CD4-positive, alpha-beta memory T cell (primary cell): ENCODE data around the gene LRP1B. TPM values are rescaled to one million over a fixed set of nuclear protein-coding genes. Genes with fewer than 3 reads are reported as not detected.
"Not testable (repeated sequence)": the region's sequence is repeated elsewhere in the genome, so short reads cannot be mapped to it uniquely, and the experiment has no call there.

Source experiments
- CTCF ChIA-PET: fragments of 350-600 bp; sonication (Branson Sonifier 250); formaldehyde crosslinking; loops from one replicate; lab custom pipeline; 2021; ENCODE audit warnings: inconsistent platforms; ENCODE audit not compliant: partially characterized antibody; lab: Charles Lee
- POLR2A ChIA-PET: fragments of 350-600 bp; sonication (Branson Sonifier 250); formaldehyde crosslinking; loops from one replicate; lab custom pipeline; 2021; ENCODE audit not compliant: partially characterized antibody; lab: Charles Lee
- DNase-seq, 5 donors: peaks; one replicate each; pipeline versions ENCODE4 v3.0.0 to v3.0.0-alpha.2; 2020 to 2022; ENCODE audit warnings: mixed read lengths in 1 of 5
- H3K27ac ChIP-seq: one replicate; pipeline ENCODE4 v1.7.0; 2013; ENCODE audit warnings: low read depth, low read length
- H3K27me3 ChIP-seq: 2 replicates; pipeline ENCODE4 v1.7.0; 2013; ENCODE audit warnings: mild to moderate bottlenecking, low read length, moderate library complexity; ENCODE audit not compliant: insufficient read depth
- H3K36me3 ChIP-seq: 2 replicates; pipeline ENCODE4 v1.7.0; 2013; ENCODE audit warnings: mild to moderate bottlenecking, low read length, moderate library complexity; ENCODE audit not compliant: insufficient read depth
- H3K4me1 ChIP-seq: 2 replicates; pipeline ENCODE4 v1.7.0; 2013; ENCODE audit warnings: mild to moderate bottlenecking, low read length, moderate library complexity; ENCODE audit not compliant: insufficient read depth
- H3K4me3 ChIP-seq, 2 donors: one replicate each; pipeline ENCODE4 v1.7.0; 2013; ENCODE audit warnings: low read length in 2 of 2, mild to moderate bottlenecking in 1 of 2
- H3K9me3 ChIP-seq, 2 donors: one replicate each; pipeline ENCODE4 v1.7.0; 2013; ENCODE audit warnings: low read length in 2 of 2, control low read depth in 1 of 2; ENCODE audit not compliant: control insufficient read depth in 1 of 2
- H3K27ac Mint-ChIP-seq, 7 donors: one replicate each; pipeline ENCODE4 v1.8.0; 2020 to 2021; ENCODE audit warnings: mixed read lengths in 7 of 7, mild to moderate bottlenecking in 6 of 7, inconsistent platforms in 3 of 7, moderate library complexity in 3 of 7
- H3K27me3 Mint-ChIP-seq, 2 donors: one replicate each; pipeline ENCODE4 v1.8.0; 2020 to 2021; ENCODE audit warnings: mixed read lengths in 2 of 2
- H3K36me3 Mint-ChIP-seq, 2 donors: one replicate each; pipeline ENCODE4 v1.8.0; 2020 to 2021; ENCODE audit warnings: mixed read lengths in 2 of 2, inconsistent platforms in 1 of 2, mild to moderate bottlenecking in 1 of 2
- H3K4me1 Mint-ChIP-seq, 4 donors: one replicate each; pipeline ENCODE4 v1.8.0; 2020 to 2021; ENCODE audit warnings: mixed read lengths in 4 of 4, mild to moderate bottlenecking in 1 of 4
- H3K4me3 Mint-ChIP-seq, 8 donors: one replicate each; pipeline ENCODE4 v1.8.0; 2020 to 2021; ENCODE audit warnings: mixed read lengths in 8 of 8, mild to moderate bottlenecking in 7 of 8, moderate library complexity in 6 of 8, inconsistent platforms in 3 of 8
- H3K9me3 Mint-ChIP-seq, 8 donors: one replicate each; pipeline ENCODE4 v1.8.0; 2020 to 2021; ENCODE audit warnings: mixed read lengths in 8 of 8, mild to moderate bottlenecking in 5 of 8, inconsistent platforms in 3 of 8, moderate library complexity in 1 of 8
- intact Hi-C: fragments of 100-400 bp; cut with micrococcal nuclease; formaldehyde crosslinking; loops from one replicate; pipeline ENCODE4 v1.15.1; 2023
- polyA plus RNA-seq, 2 donors: library from polyadenylated mRNA; unstranded; fragments of 300-500 nt; fragmentation: Illumina TruSeq; gene quantifications; one replicate each; pipeline ENCODE4 v1.2.3, GENCODE V29; 2021
- total RNA-seq, 2 experiments: library from RNA; stranded (reverse); gene quantifications; one replicate each; pipeline ENCODE4 v1.2.3, GENCODE V29; 2021

The LRP1B gene
- total and polyA plus RNA-seq, 4 experiments from 2014 or later = not detected

GRCh38 chr2:140986456-140986855 is 1144.4 kb downstream of the LRP1B start:
- no peak overlapping the region for H3K4me3 ChIP-seq
- POLR2A ChIA-PET = no interaction called here
- CTCF ChIA-PET = no interaction called here
- H3K4me1 ChIP-seq = no peaks in the 10 kb centered on the region
- Mint-ChIP-seq H3K27me3 (no peaks in the 10 kb centered on the region), H3K9me3 (peaks cover 0 to 16% (median 3%) of the 10 kb centered on the region in 8 donors), H3K27ac (no peak overlapping the region), H3K4me3 (no peak overlapping the region), H3K36me3 (no peaks in the 10 kb centered on the region), H3K4me1 (no peaks in the 10 kb centered on the region)
- H3K27ac ChIP-seq = no peak overlapping the region
- H3K36me3 ChIP-seq = no peaks in the 10 kb centered on the region
- no peaks in the 10 kb centered on the region for H3K9me3 ChIP-seq
- DNase-seq = no peak
- no peaks in the 10 kb centered on the region for H3K27me3 ChIP-seq
- intact Hi-C loops = no loop called here

DNA sequence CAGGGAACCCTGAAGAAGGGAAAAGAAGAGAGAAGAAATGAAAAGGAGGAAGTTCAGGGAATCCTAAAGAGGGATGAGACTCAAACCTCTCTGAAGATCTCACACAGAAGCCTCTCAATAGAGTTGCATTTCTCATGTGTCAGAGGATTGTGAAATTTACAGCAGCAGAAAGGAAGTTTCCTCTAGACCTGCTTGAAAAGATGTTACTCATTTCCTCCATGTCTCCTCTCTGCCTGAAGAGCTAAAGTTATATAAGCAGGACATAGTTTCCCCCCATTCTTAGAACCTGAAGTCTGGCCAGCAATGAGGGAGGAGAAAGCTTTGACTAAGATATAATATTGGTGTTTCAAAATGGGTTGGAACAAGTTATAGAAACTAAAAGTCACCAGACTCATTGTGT is 1155.6 kb downstream of the LRP1B start:
- Mint-ChIP-seq H3K27ac (no peak overlapping the region), H3K9me3 (peaks cover 3 to 21% (median 14%) of the 10 kb centered on the region in 8 donors), H3K27me3 (no peaks in the 10 kb centered on the region), H3K4me1 (no peaks in the 10 kb centered on the region), H3K36me3 (no peaks in the 10 kb centered on the region), H3K4me3 (no peak overlapping the region)
- no peaks in the 10 kb centered on the region for H3K9me3 ChIP-seq
- DNase-seq = no peak
- ChIA-PET CTCF (no interaction called here), POLR2A (no interaction called here)
- H3K4me1 ChIP-seq = no peaks in the 10 kb centered on the region
- no peaks in the 10 kb centered on the region for H3K27me3 ChIP-seq
- H3K4me3 ChIP-seq = no peak overlapping the region
- no peaks in the 10 kb centered on the region for H3K36me3 ChIP-seq
- intact Hi-C loops = no loop called here
- no peak overlapping the region for H3K27ac ChIP-seq

DNA sequence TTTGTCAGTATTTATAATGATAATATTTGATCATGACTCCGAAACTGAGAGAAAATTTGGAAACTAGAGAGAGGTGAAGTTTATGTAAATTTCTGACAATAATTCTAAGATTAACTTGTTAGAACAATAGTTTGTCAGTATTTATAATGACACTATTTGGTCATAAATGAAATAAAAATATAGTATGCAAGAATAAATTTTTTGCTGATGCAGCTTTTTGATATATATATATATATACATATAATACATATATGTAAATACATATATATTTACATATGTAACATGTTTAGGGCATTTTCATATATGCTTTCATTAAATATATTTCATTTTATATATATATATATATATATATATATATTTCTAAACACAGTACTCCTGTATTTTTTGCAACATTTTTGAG is 1158.1 kb downstream of the LRP1B start:
- Mint-ChIP-seq H3K27ac (no peak overlapping the region), H3K36me3 (no peaks in the 10 kb centered on the region), H3K27me3 (no peaks in the 10 kb centered on the region), H3K9me3 (peaks cover 6 to 31% (median 19%) of the 10 kb centered on the region in 8 donors), H3K4me3 (no peak overlapping the region), H3K4me1 (no peaks in the 10 kb centered on the region)
- no peak overlapping the region for H3K27ac ChIP-seq
- no peaks in the 10 kb centered on the region for H3K27me3 ChIP-seq
- no peaks in the 10 kb centered on the region for H3K36me3 ChIP-seq
- CTCF ChIA-PET = no interaction called here
- no peak overlapping the region for H3K4me3 ChIP-seq
- no peaks in the 10 kb centered on the region for H3K9me3 ChIP-seq
- POLR2A ChIA-PET = no interaction called here
- no peak for DNase-seq
- intact Hi-C loops = no loop called here
- no peaks in the 10 kb centered on the region for H3K4me1 ChIP-seq

DNA sequence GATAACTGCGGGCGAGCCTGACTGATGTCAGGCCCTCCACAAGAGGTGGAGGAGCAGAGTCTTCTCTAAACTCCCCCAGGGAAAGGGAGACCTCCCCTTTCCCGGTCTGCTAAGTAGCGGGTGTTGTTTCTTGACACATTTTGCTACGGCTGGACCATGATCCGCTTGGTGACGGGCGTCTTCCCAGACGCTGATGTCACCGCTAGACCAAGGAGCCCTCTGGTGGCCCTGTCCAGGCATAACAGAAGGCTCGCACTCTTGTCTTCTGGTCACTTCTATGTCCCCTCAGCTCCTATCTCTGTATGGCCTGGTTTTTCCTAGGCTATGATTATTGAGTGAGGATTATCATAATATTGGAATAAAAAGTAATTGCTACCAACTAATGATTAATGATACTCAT is 1166.5 kb downstream of the LRP1B start:
- H3K4me1 ChIP-seq, DNase-seq, POLR2A ChIA-PET, H3K36me3 Mint-ChIP-seq, H3K4me1 Mint-ChIP-seq, H3K27ac ChIP-seq, H3K27me3 Mint-ChIP-seq, H3K9me3 ChIP-seq, H3K4me3 ChIP-seq, H3K36me3 ChIP-seq, H3K27ac Mint-ChIP-seq, intact Hi-C loops, H3K4me3 Mint-ChIP-seq, CTCF ChIA-PET, H3K27me3 ChIP-seq: not testable (repeated sequence)
- H3K9me3 Mint-ChIP-seq = peaks cover 0 to 14% (median 6%) of the 10 kb centered on the region in 8 donors

DNA sequence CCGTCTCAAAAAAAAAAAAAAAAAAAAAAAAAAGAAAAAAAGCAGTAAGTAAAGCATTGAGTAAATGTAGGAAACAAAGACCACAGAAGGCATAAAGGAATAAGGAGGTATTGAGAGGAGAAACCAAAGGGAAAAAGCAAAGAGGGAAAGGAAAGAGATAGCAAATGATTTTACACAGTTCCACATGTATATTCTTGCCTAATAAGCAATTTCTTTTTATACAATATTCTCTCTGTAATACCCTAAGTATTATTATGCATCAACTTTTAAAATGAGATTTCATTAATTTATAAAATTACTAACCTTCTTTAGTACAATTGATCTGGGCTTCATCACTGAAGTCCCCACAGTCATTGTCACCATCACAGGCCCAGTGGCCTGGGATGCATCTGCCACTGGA is 1180.9 kb downstream of the LRP1B start:
- no peak for DNase-seq
- POLR2A ChIA-PET = no interaction called here
- Mint-ChIP-seq H3K27me3 (no peaks in the 10 kb centered on the region), H3K27ac (no peak overlapping the region), H3K9me3 (peaks cover 0 to 11% (median 6%) of the 10 kb centered on the region in 8 donors), H3K4me1 (no peaks in the 10 kb centered on the region), H3K4me3 (no peak overlapping the region), H3K36me3 (no peaks in the 10 kb centered on the region)
- H3K9me3 ChIP-seq = no peaks in the 10 kb centered on the region
- no peaks in the 10 kb centered on the region for H3K27me3 ChIP-seq
- H3K4me1 ChIP-seq = no peaks in the 10 kb centered on the region
- no peak overlapping the region for H3K27ac ChIP-seq
- no peaks in the 10 kb centered on the region for H3K36me3 ChIP-seq
- intact Hi-C loops = no loop called here
- no peak overlapping the region for H3K4me3 ChIP-seq
- CTCF ChIA-PET = no interaction called here

GRCh38 chr2:140947236-140947635 is 1183.6 kb downstream of the LRP1B start:
- ChIA-PET POLR2A (no interaction called here), CTCF (no interaction called here)

GRCh38 chr2:140943867-140944266 is 1186.9 kb downstream of the LRP1B start:
- H3K36me3 Mint-ChIP-seq = no peaks in the 10 kb centered on the region
- intact Hi-C loops = no loop called here
- H3K4me3 ChIP-seq = no peak overlapping the region
- H3K27me3 Mint-ChIP-seq = no peaks in the 10 kb centered on the region
- no peak overlapping the region for H3K27ac Mint-ChIP-seq
- DNase-seq = no peak
- no peaks in the 10 kb centered on the region for H3K4me1 ChIP-seq
- ChIA-PET CTCF (no interaction called here), POLR2A (no interaction called here)
- H3K4me3 Mint-ChIP-seq = no peak overlapping the region
- no peaks in the 10 kb centered on the region for H3K4me1 Mint-ChIP-seq
- peaks cover 2 to 23% (median 9%) of the 10 kb centered on the region in 8 donors for H3K9me3 Mint-ChIP-seq
- no peaks in the 10 kb centered on the region for H3K27me3 ChIP-seq
- no peak overlapping the region for H3K27ac ChIP-seq
- H3K9me3 ChIP-seq = no peaks in the 10 kb centered on the region
- H3K36me3 ChIP-seq = no peaks in the 10 kb centered on the region

More at GRCh38 chr2:140947236-140947635, 1183.6 kb downstream of the LRP1B start:
- no peak overlapping the region for H3K4me3 Mint-ChIP-seq
- intact Hi-C loops = no loop called here
- H3K9me3 Mint-ChIP-seq = peaks cover 2 to 27% (median 4%) of the 10 kb centered on the region in 8 donors
- no peaks in the 10 kb centered on the region for H3K36me3 Mint-ChIP-seq
- H3K27me3 Mint-ChIP-seq = no peaks in the 10 kb centered on the region
- no peaks in the 10 kb centered on the region for H3K27me3 ChIP-seq
- H3K36me3 ChIP-seq = no peaks in the 10 kb centered on the region
- H3K27ac ChIP-seq = no peak overlapping the region
- DNase-seq = no peak
- no peaks in the 10 kb centered on the region for H3K4me1 ChIP-seq
- H3K27ac Mint-ChIP-seq = no peak overlapping the region
- no peaks in the 10 kb centered on the region for H3K4me1 Mint-ChIP-seq
- no peaks in the 10 kb centered on the region for H3K9me3 ChIP-seq
- H3K4me3 ChIP-seq = no peak overlapping the region

GRCh38 chr2:140942284-140942683 is 1188.5 kb downstream of the LRP1B start:
- H3K9me3 ChIP-seq = no peaks in the 10 kb centered on the region
- H3K36me3 ChIP-seq = no peaks in the 10 kb centered on the region
- no peak overlapping the region for H3K27ac ChIP-seq
- no peak overlapping the region for H3K27ac Mint-ChIP-seq
- H3K4me1 ChIP-seq = no peaks in the 10 kb centered on the region
- peaks cover 2 to 23% (median 10%) of the 10 kb centered on the region in 8 donors for H3K9me3 Mint-ChIP-seq
- H3K4me1 Mint-ChIP-seq = no peaks in the 10 kb centered on the region
- intact Hi-C loops = no loop called here
- H3K36me3 Mint-ChIP-seq = no peaks in the 10 kb centered on the region
- ChIA-PET CTCF (interaction anchor here (0.6 kb wide), 1 partner anchor 28 kb away, joined by 4 read pairs; no protein-coding TSS in a partner anchor), POLR2A (no interaction called here)
- no peaks in the 10 kb centered on the region for H3K27me3 Mint-ChIP-seq
- no peak for DNase-seq
- no peak overlapping the region for H3K4me3 Mint-ChIP-seq
- H3K4me3 ChIP-seq = no peak overlapping the region
- H3K27me3 ChIP-seq = no peaks in the 10 kb centered on the region
